Measurements from ENCODE around the gene PADI3.

PADI3 gene

DNA sequence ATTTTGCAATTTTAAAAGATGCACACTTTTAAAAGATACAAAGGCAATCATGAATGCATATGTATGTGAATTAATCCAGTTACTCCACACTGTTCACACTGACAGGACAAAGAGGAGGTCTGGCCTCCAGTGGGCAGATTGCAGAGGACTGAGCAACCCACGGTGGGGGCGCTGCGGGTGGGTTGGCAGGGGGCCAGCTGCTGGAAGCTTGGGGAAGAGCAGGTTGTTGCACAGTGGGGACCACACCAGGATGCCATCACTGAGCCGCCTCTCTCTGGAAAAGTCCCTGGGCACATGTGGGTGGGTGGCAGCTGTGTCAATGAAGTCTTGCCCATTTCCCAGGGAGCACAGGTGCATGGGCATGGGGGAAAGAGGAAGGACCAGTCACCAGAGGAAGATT is 46.4 kb downstream of the PADI3 start:
- Histone ChIP-seq H3K27me3 (ENCODE audit: control insufficient read depth in 2 of 2, insufficient read depth in 2 of 2, low read length in 2 of 2) (peaks cover 4% of the 10 kb centered on the region in 2 donors), H3K4me3 (ENCODE audit: low read length in 2 of 2) (no peak overlapping the region), H3K4me1 (ENCODE audit: control insufficient read depth in 2 of 2, insufficient read depth in 2 of 2, low read length in 2 of 2) (no peaks in the 10 kb centered on the region), H3K36me3 (ENCODE audit: control insufficient read depth in 2 of 2, insufficient read depth in 2 of 2, low read length in 2 of 2) (no peaks in the 10 kb centered on the region), H3K9me3 (ENCODE audit: control insufficient read depth in 2 of 2, low read length in 2 of 2) (no peaks in the 10 kb centered on the region), H3K27ac (ENCODE audit: low read depth in 2 of 2, low read length in 2 of 2) (no peak overlapping the region), H3K9ac (ENCODE audit: low read depth in 1 of 2, low read length in 2 of 2) (no peak overlapping the region)

DNA sequence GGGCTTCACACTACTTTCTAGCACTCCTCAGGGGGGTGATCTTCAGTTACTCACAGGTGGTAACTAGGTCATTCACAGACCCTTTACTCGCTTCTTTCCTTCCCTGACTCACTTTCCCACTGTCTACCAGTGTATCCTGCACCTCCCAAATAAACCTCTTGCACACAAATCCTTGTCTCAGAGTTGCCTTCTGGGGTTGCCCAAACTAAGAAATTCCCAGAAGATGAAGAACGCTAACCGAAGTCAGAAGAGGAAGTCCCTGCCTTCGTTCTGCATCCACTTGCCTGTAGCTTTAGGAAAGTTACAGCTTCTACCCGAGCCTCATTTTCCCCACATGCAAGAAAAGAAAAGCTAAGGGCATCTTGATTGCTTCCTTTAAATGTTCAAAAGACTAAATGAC is 47.2 kb downstream of the PADI3 start:
- no peak overlapping the region for H3K9ac ChIP-seq (ENCODE audit: low read depth in 1 of 2, low read length in 2 of 2)
- no peaks in the 10 kb centered on the region for H3K36me3 ChIP-seq (ENCODE audit: control insufficient read depth in 2 of 2, insufficient read depth in 2 of 2, low read length in 2 of 2)
- H3K27me3 ChIP-seq (ENCODE audit: control insufficient read depth in 2 of 2, insufficient read depth in 2 of 2, low read length in 2 of 2): peaks cover 0 to 4% of the 10 kb centered on the region in 2 donors
- H3K9me3 ChIP-seq (ENCODE audit: control insufficient read depth in 2 of 2, low read length in 2 of 2): no peaks in the 10 kb centered on the region
- H3K4me1 ChIP-seq (ENCODE audit: control insufficient read depth in 2 of 2, insufficient read depth in 2 of 2, low read length in 2 of 2): no peaks in the 10 kb centered on the region
- no peak overlapping the region for H3K27ac ChIP-seq (ENCODE audit: low read depth in 2 of 2, low read length in 2 of 2)
- H3K4me3 ChIP-seq (ENCODE audit: low read length in 2 of 2): no peak overlapping the region

DNA sequence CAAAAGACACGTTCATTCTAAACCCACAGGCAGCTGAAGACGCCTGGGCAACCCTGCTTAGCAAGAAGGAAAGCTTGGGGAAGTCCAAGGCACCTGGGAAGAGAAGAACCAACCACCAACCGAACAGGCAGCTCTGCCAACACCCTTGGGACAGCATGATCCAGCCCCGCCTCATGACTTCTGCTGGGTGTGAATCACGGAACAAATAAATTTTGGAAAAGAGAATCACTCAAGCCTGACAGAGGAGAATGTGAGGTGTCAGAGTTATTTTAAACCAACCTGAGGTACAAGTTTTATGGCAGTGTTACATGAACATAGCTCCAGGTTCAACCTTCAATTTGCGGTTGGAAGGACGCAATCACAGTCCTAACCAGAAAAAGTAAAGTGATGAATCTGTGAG is 49.1 kb downstream of the PADI3 start:
- Histone ChIP-seq H3K9ac (ENCODE audit: low read depth in 1 of 2, low read length in 2 of 2) (no peak overlapping the region), H3K36me3 (ENCODE audit: control insufficient read depth in 2 of 2, insufficient read depth in 2 of 2, low read length in 2 of 2) (no peaks in the 10 kb centered on the region), H3K27me3 (ENCODE audit: control insufficient read depth in 2 of 2, insufficient read depth in 2 of 2, low read length in 2 of 2) (peaks cover 0 to 4% of the 10 kb centered on the region in 2 donors), H3K27ac (ENCODE audit: low read depth in 2 of 2, low read length in 2 of 2) (no peak overlapping the region), H3K9me3 (ENCODE audit: control insufficient read depth in 2 of 2, low read length in 2 of 2) (peaks cover 0 to 8% of the 10 kb centered on the region in 2 donors), H3K4me3 (ENCODE audit: low read length in 2 of 2) (no peak overlapping the region), H3K4me1 (ENCODE audit: control insufficient read depth in 2 of 2, insufficient read depth in 2 of 2, low read length in 2 of 2) (no peaks in the 10 kb centered on the region)

DNA sequence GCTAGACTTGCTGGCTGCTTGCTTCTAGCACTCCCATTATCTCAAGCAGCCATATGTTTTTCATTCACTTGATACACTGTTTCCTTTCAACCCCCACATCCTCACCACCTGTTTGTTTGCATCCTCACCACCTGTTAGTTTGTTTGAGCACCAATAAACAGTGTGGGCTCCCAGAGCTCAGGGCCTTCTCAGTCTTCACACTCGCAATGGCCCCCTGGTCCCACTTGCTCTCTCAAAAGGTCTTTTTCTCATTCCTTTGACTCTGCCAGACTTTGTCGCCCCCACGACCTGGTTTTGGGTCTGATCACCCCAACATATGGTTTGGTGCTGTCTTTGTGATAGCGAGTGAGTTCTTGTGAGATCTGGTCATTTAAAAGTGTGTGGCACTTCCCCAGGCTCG is 52.9 kb downstream of the PADI3 start:
- Histone ChIP-seq H3K36me3 (ENCODE audit: control insufficient read depth in 2 of 2, insufficient read depth in 2 of 2, low read length in 2 of 2) (no peaks in the 10 kb centered on the region), H3K4me1 (ENCODE audit: control insufficient read depth in 2 of 2, insufficient read depth in 2 of 2, low read length in 2 of 2) (no peaks in the 10 kb centered on the region), H3K9me3 (ENCODE audit: control insufficient read depth in 2 of 2, low read length in 2 of 2) (peaks cover 0 to 8% of the 10 kb centered on the region in 2 donors), H3K9ac (ENCODE audit: low read depth in 1 of 2, low read length in 2 of 2) (no peak overlapping the region), H3K27me3 (ENCODE audit: control insufficient read depth in 2 of 2, insufficient read depth in 2 of 2, low read length in 2 of 2) (no peaks in the 10 kb centered on the region), H3K4me3 (ENCODE audit: low read length in 2 of 2) (no peak overlapping the region), H3K27ac (ENCODE audit: low read depth in 2 of 2, low read length in 2 of 2) (no peak overlapping the region)

DNA sequence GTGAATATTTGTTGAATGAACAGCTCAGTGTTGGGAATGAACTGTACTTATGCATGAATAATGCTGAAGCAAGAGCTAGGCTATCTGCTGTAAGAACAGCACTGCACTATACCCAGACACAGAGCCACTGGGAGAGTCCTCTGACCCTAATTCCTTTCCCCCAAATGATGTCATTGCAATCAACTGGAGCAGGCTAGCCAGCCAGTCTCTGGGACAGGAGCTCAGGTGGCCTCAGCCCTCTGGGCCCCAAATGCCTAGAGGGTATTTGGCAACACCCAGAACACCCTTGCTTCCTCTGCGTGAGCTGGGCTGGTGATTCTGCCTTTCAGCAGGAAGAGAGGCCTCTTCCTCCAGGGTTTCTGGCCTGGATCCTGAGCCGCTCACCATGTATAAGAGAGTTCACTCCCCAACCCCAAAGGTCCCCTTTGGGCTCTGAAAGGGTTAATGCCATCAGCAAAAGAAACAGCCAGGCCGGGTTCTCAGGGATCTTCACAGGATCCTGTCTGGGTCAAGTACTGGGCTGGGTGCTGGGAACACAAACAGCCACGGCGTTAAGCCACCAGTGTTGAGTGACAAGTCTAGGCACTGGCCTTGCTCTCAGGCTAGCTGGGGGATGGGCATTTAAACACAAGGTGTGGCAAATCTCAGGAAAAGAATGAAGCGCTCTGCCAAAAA is 55.4 kb downstream of the PADI3 start:
- Histone ChIP-seq H3K27me3 (ENCODE audit: control insufficient read depth in 2 of 2, insufficient read depth in 2 of 2, low read length in 2 of 2) (peaks cover 0 to 9% of the 10 kb centered on the region in 2 donors), H3K36me3 (ENCODE audit: control insufficient read depth in 2 of 2, insufficient read depth in 2 of 2, low read length in 2 of 2) (no peaks in the 10 kb centered on the region), H3K4me3 (ENCODE audit: low read length in 2 of 2) (no peak overlapping the region), H3K4me1 (ENCODE audit: control insufficient read depth in 2 of 2, insufficient read depth in 2 of 2, low read length in 2 of 2) (no peaks in the 10 kb centered on the region), H3K27ac (ENCODE audit: low read depth in 2 of 2, low read length in 2 of 2) (no peak overlapping the region), H3K9ac (ENCODE audit: low read depth in 1 of 2, low read length in 2 of 2) (no peak overlapping the region), H3K9me3 (ENCODE audit: control insufficient read depth in 2 of 2, low read length in 2 of 2) (peaks cover 0 to 8% of the 10 kb centered on the region in 2 donors)

DNA sequence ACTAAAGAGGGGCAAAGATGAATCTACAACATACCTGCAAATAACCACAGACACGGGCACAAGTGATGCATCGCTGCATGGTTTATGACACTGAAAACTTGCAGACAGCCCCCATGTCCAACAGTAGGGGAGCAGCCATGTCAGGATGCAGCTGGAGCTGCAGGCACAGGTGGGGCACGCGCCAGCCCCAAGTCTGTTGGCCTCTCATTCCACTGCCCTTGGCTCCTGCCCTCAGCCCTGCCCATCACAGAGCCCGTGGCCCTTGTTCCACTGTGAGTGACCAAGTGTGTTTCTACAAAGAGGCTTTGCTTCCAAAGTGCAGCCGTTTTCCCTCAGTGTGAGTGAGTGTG is 55.9 kb downstream of the PADI3 start:
- H3K27me3 ChIP-seq (ENCODE audit: control insufficient read depth in 2 of 2, insufficient read depth in 2 of 2, low read length in 2 of 2): peaks cover 4 to 9% of the 10 kb centered on the region in 2 donors
- H3K4me3 ChIP-seq (ENCODE audit: low read length in 2 of 2): no peak overlapping the region
- no peak overlapping the region for H3K27ac ChIP-seq (ENCODE audit: low read depth in 2 of 2, low read length in 2 of 2)
- no peaks in the 10 kb centered on the region for H3K36me3 ChIP-seq (ENCODE audit: control insufficient read depth in 2 of 2, insufficient read depth in 2 of 2, low read length in 2 of 2)
- no peak overlapping the region for H3K9ac ChIP-seq (ENCODE audit: low read depth in 1 of 2, low read length in 2 of 2)
- peaks cover 0 to 8% of the 10 kb centered on the region in 2 donors for H3K9me3 ChIP-seq (ENCODE audit: control insufficient read depth in 2 of 2, low read length in 2 of 2)
- no peaks in the 10 kb centered on the region for H3K4me1 ChIP-seq (ENCODE audit: control insufficient read depth in 2 of 2, insufficient read depth in 2 of 2, low read length in 2 of 2)

DNA sequence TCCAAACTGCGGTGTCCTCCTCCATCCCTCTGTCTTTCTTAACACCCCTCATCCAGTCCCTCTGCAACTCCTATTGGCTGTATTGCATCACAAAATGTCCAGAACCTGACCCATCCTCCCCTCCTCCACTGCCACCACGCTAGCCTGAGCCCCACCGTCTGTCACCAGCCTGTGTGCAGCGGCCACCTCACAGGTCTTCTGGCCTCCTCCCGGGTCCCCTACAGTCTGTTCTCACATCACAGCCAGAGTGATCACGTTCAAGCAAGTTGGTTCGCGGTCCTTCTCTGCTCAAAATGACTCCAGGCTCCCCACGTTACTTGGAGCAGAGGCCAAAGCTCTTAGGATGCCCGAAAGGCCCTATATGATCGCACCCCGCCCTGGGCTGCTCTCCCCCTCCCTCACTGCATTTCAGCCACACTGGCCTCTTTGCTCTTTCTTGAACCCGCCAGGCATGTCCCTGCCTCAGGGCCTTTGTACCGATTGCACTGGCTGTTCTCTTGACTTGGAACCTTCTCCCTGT is 56.7 kb downstream of the PADI3 start:
- Histone ChIP-seq H3K4me1 (ENCODE audit: control insufficient read depth in 2 of 2, insufficient read depth in 2 of 2, low read length in 2 of 2) (no peaks in the 10 kb centered on the region), H3K27me3 (ENCODE audit: control insufficient read depth in 2 of 2, insufficient read depth in 2 of 2, low read length in 2 of 2) (peaks cover 5 to 9% of the 10 kb centered on the region in 2 donors), H3K36me3 (ENCODE audit: control insufficient read depth in 2 of 2, insufficient read depth in 2 of 2, low read length in 2 of 2) (no peaks in the 10 kb centered on the region), H3K27ac (ENCODE audit: low read depth in 2 of 2, low read length in 2 of 2) (no peak overlapping the region), H3K9me3 (ENCODE audit: control insufficient read depth in 2 of 2, low read length in 2 of 2) (peaks cover 0 to 8% of the 10 kb centered on the region in 2 donors), H3K9ac (ENCODE audit: low read depth in 1 of 2, low read length in 2 of 2) (no peak overlapping the region), H3K4me3 (ENCODE audit: low read length in 2 of 2) (no peak overlapping the region)

DNA sequence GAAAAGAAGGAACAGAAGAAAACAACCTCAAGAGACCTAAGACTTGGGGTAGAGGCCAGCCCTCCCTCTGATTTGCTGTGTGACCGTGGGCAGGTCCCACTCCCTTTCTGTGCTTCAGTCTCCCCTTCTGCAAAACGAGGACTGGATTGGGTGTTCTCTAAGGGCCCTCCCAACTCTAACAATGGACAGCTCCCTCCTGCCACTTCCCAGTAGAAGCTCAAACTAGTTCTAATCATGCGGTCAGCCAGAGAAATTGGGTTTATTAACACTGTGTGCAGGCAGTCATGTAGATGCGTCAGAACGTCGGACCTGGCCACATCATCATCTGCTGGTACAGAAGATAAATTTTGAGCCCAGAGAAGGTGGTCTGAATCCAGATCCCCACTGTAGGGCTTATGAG is 57.5 kb downstream of the PADI3 start:
- no peaks in the 10 kb centered on the region for H3K36me3 ChIP-seq (ENCODE audit: control insufficient read depth in 2 of 2, insufficient read depth in 2 of 2, low read length in 2 of 2)
- H3K27me3 ChIP-seq (ENCODE audit: control insufficient read depth in 2 of 2, insufficient read depth in 2 of 2, low read length in 2 of 2): peaks cover 5 to 9% of the 10 kb centered on the region in 2 donors
- H3K27ac ChIP-seq (ENCODE audit: low read depth in 2 of 2, low read length in 2 of 2): no peak overlapping the region
- H3K4me3 ChIP-seq (ENCODE audit: low read length in 2 of 2): no peak overlapping the region
- H3K9me3 ChIP-seq (ENCODE audit: control insufficient read depth in 2 of 2, low read length in 2 of 2): peaks cover 0 to 8% of the 10 kb centered on the region in 2 donors
- no peaks in the 10 kb centered on the region for H3K4me1 ChIP-seq (ENCODE audit: control insufficient read depth in 2 of 2, insufficient read depth in 2 of 2, low read length in 2 of 2)
- no peak overlapping the region for H3K9ac ChIP-seq (ENCODE audit: low read depth in 1 of 2, low read length in 2 of 2)

DNA sequence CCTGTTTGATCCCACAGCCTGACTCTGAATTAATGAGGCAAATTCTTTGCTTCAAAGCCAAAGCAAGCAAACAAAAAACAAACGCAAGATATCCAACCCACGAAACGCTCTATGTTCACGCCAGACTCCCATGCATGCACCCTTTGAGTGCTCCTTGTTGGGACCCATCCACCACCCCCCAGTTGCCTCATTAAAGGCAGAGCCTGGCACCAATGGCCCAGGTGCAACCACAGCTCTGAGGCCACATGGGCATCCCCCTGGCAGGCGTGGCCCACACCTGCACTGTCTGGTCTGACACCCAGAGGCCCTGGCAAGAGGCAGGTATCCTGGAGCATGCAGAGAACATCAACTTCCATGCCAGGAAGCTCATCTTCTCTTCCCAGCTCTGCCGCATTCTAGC is 58.0 kb downstream of the PADI3 start:
- peaks cover 0 to 4% of the 10 kb centered on the region in 2 donors for H3K9me3 ChIP-seq (ENCODE audit: control insufficient read depth in 2 of 2, low read length in 2 of 2)
- H3K4me3 ChIP-seq (ENCODE audit: low read length in 2 of 2): no peak overlapping the region
- no peaks in the 10 kb centered on the region for H3K4me1 ChIP-seq (ENCODE audit: control insufficient read depth in 2 of 2, insufficient read depth in 2 of 2, low read length in 2 of 2)
- H3K27ac ChIP-seq (ENCODE audit: low read depth in 2 of 2, low read length in 2 of 2): no peak overlapping the region
- no peaks in the 10 kb centered on the region for H3K36me3 ChIP-seq (ENCODE audit: control insufficient read depth in 2 of 2, insufficient read depth in 2 of 2, low read length in 2 of 2)
- peaks cover 5 to 9% of the 10 kb centered on the region in 2 donors for H3K27me3 ChIP-seq (ENCODE audit: control insufficient read depth in 2 of 2, insufficient read depth in 2 of 2, low read length in 2 of 2)
- H3K9ac ChIP-seq (ENCODE audit: low read depth in 1 of 2, low read length in 2 of 2): no peak overlapping the region

DNA sequence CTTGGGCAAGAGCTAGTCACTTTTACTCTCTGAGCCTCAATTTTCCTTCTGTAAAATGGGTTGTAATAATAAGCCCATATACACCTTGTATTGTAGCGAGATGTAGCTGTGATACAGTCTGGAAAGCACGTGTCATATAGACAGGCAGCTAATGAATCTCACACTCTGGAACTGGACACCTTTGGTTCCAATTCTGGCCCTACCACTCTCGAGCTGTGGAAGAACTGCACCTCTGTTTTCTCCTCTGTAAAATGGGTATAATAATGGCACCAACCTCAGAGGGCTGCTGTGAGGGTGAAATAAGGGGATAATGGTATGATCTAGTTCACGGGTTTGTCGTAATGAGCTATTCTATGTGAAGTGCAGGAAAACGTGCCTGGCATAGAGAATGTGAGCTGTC is 58.4 kb downstream of the PADI3 start:
- peaks cover 5 to 9% of the 10 kb centered on the region in 2 donors for H3K27me3 ChIP-seq (ENCODE audit: control insufficient read depth in 2 of 2, insufficient read depth in 2 of 2, low read length in 2 of 2)
- no peaks in the 10 kb centered on the region for H3K4me1 ChIP-seq (ENCODE audit: control insufficient read depth in 2 of 2, insufficient read depth in 2 of 2, low read length in 2 of 2)
- no peak overlapping the region for H3K27ac ChIP-seq (ENCODE audit: low read depth in 2 of 2, low read length in 2 of 2)

More for the DNA sequence above, 58.4 kb downstream of the PADI3 start:
- Histone ChIP-seq H3K9ac (ENCODE audit: low read depth in 1 of 2, low read length in 2 of 2) (no peak overlapping the region), H3K4me3 (ENCODE audit: low read length in 2 of 2) (no peak overlapping the region), H3K36me3 (ENCODE audit: control insufficient read depth in 2 of 2, insufficient read depth in 2 of 2, low read length in 2 of 2) (no peaks in the 10 kb centered on the region), H3K9me3 (ENCODE audit: control insufficient read depth in 2 of 2, low read length in 2 of 2) (peaks cover 0 to 3% of the 10 kb centered on the region in 2 donors)

Measured in mucosa of rectum (tissue), 2 donors.